MM.1S (cell line): ENCODE results near the gene ADCY4.

Experiments used
- DNase-seq: peaks from one replicate; pipeline ENCODE4 v3.0.0-alpha.2; 2015
- H2AFZ ChIP-seq: fragments of 300-600 bp; sonication (generic); 2 replicates; pipeline ENCODE4 v1.6.0; 2016; ENCODE audit warnings: antibody characterized with exemption, low read length
- H3F3A ChIP-seq: fragments of 300-600 bp; sonication (generic); 2 replicates; pipeline ENCODE4 v1.6.1; 2016; ENCODE audit warnings: mild to moderate bottlenecking, antibody characterized with exemption, low read length, moderate library complexity, mixed read lengths; ENCODE audit not compliant: insufficient read depth
- H3K27ac ChIP-seq: fragments of 300-600 bp; sonication (generic); 2 replicates; pipeline ENCODE4 v1.5.1; 2016; ENCODE audit warnings: mild to moderate bottlenecking, low read length
- H3K27me3 ChIP-seq: fragments of 300-600 bp; sonication (generic); replicated peaks from 2 replicates; pipeline ENCODE4 v1.6.0; 2016; ENCODE audit warnings: low read length; ENCODE audit not compliant: insufficient read depth
- H3K36me3 ChIP-seq: fragments of 300-600 bp; sonication (generic); replicated peaks from 2 replicates; pipeline ENCODE4 v1.6.1; 2016; ENCODE audit warnings: mild to moderate bottlenecking, low read length, mixed read lengths; ENCODE audit not compliant: insufficient read depth
- H3K4me1 ChIP-seq: fragments of 300-600 bp; sonication (generic); 2 replicates; pipeline ENCODE4 v1.6.1; 2016; ENCODE audit warnings: low read length, mixed read lengths
- H3K4me2 ChIP-seq: fragments of 300-600 bp; sonication (generic); 2 replicates; pipeline ENCODE4 v1.6.0; 2016; ENCODE audit warnings: low read depth, low read length
- H3K4me3 ChIP-seq: fragments of 300-600 bp; sonication (generic); 2 replicates; pipeline ENCODE4 v1.5.1; 2016; ENCODE audit warnings: low read length, mixed read lengths
- H3K79me2 ChIP-seq: fragments of 300-600 bp; sonication (generic); 2 replicates; pipeline ENCODE4 v1.6.1; 2016; ENCODE audit warnings: mixed run types, low read length, mixed read lengths
- H3K9ac ChIP-seq: fragments of 300-600 bp; sonication (generic); 2 replicates; pipeline ENCODE4 v1.6.1; 2016; ENCODE audit warnings: low read length, mixed read lengths
- H3K9me2 ChIP-seq: fragments of 300-600 bp; sonication (generic); replicated peaks from 2 replicates; pipeline ENCODE4 v1.6.1; 2016; ENCODE audit warnings: mild to moderate bottlenecking, low read length, mixed read lengths; ENCODE audit not compliant: insufficient read depth
- H3K9me3 ChIP-seq: fragments of 300-600 bp; sonication (generic); replicated peaks from 2 replicates; pipeline ENCODE4 v1.6.1; 2016; ENCODE audit warnings: mild to moderate bottlenecking, low read length, mixed read lengths; ENCODE audit not compliant: insufficient read depth
- H4K20me1 ChIP-seq: fragments of 300-600 bp; sonication (generic); 2 replicates; pipeline ENCODE4 v1.6.1; 2016; ENCODE audit warnings: mild to moderate bottlenecking, low read length, moderate library complexity, mixed read lengths; ENCODE audit not compliant: insufficient read depth
- CTCF ChIP-seq: fragments of 300-600 bp; sonication (generic); IDR thresholded peaks from 2 replicates; pipeline ENCODE4 v1.5.1; 2016; ENCODE audit warnings: antibody characterized with exemption, low read length, mixed read lengths
- EZH2 ChIP-seq: fragments of 300-600 bp; sonication (generic); optimal IDR thresholded peaks from 2 replicates; pipeline ENCODE3; 2017; ENCODE audit warnings: low read depth, mild to moderate bottlenecking, antibody characterized with exemption, low read length, mixed read lengths
- EZH2phosphoT487 ChIP-seq: fragments of 300-600 bp; sonication (generic); IDR thresholded peaks from 2 replicates; pipeline ENCODE4 v1.6.1; 2018; ENCODE audit warnings: antibody characterized with exemption, low read length

The ADCY4 gene

GRCh38 chr14:24310265-24310645 lies 24.6 kb downstream of the ADCY4 start:
- Histone ChIP-seq H3K4me2 (peak overlapping the region; percentile 86), H3K4me1 (peaks cover 24% of the 10 kb centered on the region), H3K9ac (peak overlapping the region; percentile 76; the same call in 1 of the 2 replicates), H3F3A (peaks cover 5% of the 10 kb centered on the region; the same call in 1 of the 2 replicates), H3K9me3 (no peaks in the 10 kb centered on the region), H2AFZ (no peak overlapping the region), H3K4me3 (peak overlapping the region; percentile 61), H3K36me3 (no peaks in the 10 kb centered on the region), H3K27ac (peak overlapping the region; percentile 78; the same call in 1 of the 2 replicates), H3K9me2 (no peaks in the 10 kb centered on the region), H3K79me2 (peaks cover 19% of the 10 kb centered on the region; the same call in 1 of the 2 replicates), H4K20me1 (no peaks in the 10 kb centered on the region), H3K27me3 (no peaks in the 10 kb centered on the region)
- TF ChIP-seq EZH2phosphoT487 (no peak), CTCF (no peak), EZH2 (no peak)
- no peak for DNase-seq

- Histone ChIP-seq H2AFZ (no peak within 1 kb of the TSS), H3K9me2 (no peaks in the 10 kb centered on the region), H3K79me2 (peaks cover 19% of the 10 kb centered on the region; the same call in 1 of the 2 replicates), H3K4me3 (peak within 1 kb of the TSS; percentile 61), H4K20me1 (no peaks in the 10 kb centered on the region), H3K27me3 (no peaks in the 10 kb centered on the region), H3K9me3 (no peaks in the 10 kb centered on the region), H3K4me2 (peak within 1 kb of the TSS; percentile 86), H3K36me3 (no peaks in the 10 kb centered on the region), H3F3A (peaks cover 5% of the 10 kb centered on the region; the same call in 1 of the 2 replicates), H3K9ac (peak within 1 kb of the TSS; percentile 76), H3K4me1 (peaks cover 24% of the 10 kb centered on the region), H3K27ac (peak within 1 kb of the TSS; percentile 78; the same call in 1 of the 2 replicates)
- DNase-seq, result no peak
- TF ChIP-seq EZH2, result no peak
- no peak for TF ChIP-seq EZH2phosphoT487
- no peak for TF ChIP-seq CTCF
Measured at GRCh38 chr14:24309538-24310264, 25.2 kb downstream of the ADCY4 start, which contains the start of gene LTB4R2. TSS of gene LTB4R2 (plus strand) at chr14:24310140. CDS start at chr14:24310665, 525 bp downstream.

- no peaks in the 10 kb centered on the region for H3K36me3 ChIP-seq
- peaks cover 19% of the 10 kb centered on the region; the same call in 1 of the 2 replicates for H3K79me2 ChIP-seq
- H3K9me2 ChIP-seq, result no peaks in the 10 kb centered on the region
- no peak overlapping the region for H2AFZ ChIP-seq
- no peak for DNase-seq
- no peak overlapping the region for H3K9ac ChIP-seq
- peaks cover 5% of the 10 kb centered on the region; the same call in 1 of the 2 replicates for H3F3A ChIP-seq
- no peak overlapping the region for H3K4me2 ChIP-seq
- no peak overlapping the region for H3K27ac ChIP-seq
- no peak for TF ChIP-seq CTCF
- TF ChIP-seq EZH2, result no peak
- TF ChIP-seq EZH2phosphoT487, result no peak
- H3K9me3 ChIP-seq, result no peaks in the 10 kb centered on the region
- no peaks in the 10 kb centered on the region for H3K27me3 ChIP-seq
- H3K4me3 ChIP-seq, result no peak overlapping the region
- no peaks in the 10 kb centered on the region for H4K20me1 ChIP-seq
- H3K4me1 ChIP-seq, result peaks cover 24% of the 10 kb centered on the region
Measured at GRCh38 chr14:24308342-24309124, 26.3 kb downstream of the ADCY4 start.
